IPS-NIHi11 (cell line): Measurements from ENCODE around the gene RAD52.
"Not testable (repeated sequence)": the region's sequence is repeated elsewhere in the genome, so short reads cannot be mapped to it uniquely, and the experiment has no call there.

Source experiments
- DNase-seq: peaks from one replicate; pipeline ENCODE4 v3.0.0; 2012; ENCODE audit warnings: mixed read lengths, low spot score

RAD52 gene

DNA sequence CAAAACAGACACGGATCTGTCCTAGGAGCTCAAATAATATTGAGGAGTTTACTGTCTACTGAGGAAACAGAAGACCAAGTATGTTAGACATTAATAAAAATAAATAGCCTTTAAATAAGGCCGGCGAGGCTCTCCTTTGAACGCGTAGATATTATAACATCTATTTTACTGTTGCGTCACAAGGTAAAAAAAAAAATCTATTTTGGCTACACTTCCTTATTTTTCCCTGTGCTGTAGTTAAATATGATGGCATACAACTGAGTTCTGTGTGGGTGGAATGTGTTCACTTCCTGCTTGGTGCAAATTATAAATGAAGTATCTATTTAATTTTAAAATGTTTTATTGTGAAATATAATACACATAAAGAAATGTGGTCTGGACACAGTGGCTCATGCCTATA is 17.2 kb upstream of the RAD52 start:
- no peak for DNase-seq

DNA sequence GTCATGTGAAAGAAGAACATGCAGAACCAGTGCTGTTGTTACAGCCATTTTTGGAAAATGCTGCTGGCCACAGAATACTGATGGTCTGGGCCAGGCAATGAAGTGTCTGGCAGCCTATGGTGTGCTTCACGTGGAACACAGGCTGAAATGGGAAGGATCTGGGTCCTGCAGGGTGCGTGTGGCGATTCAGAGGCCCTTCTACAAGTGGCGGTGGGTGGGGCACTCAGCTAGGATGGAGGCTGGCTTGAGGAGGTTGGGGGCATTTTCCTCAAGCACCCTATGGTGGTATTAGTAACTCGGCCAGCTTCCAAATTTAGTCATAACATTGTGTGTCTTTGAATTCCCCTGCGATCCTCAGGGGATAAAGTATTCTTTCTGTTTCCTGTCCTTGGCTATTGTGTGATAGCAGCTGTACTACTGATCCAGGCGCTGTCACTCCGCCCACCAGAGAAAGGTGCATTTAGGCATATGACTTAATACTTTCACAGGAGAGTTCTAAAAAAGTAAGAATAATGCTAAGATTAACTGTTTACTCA is 9.2 kb upstream of the RAD52 start:
- DNase-seq = no peak

- no peak for DNase-seq
Observed at GRCh38 chr12:955939-956338, 6.4 kb upstream of the RAD52 start.

- DNase-seq = no peak
Observed at GRCh38 chr12:954741-955140, 5.2 kb upstream of the RAD52 start.

DNA sequence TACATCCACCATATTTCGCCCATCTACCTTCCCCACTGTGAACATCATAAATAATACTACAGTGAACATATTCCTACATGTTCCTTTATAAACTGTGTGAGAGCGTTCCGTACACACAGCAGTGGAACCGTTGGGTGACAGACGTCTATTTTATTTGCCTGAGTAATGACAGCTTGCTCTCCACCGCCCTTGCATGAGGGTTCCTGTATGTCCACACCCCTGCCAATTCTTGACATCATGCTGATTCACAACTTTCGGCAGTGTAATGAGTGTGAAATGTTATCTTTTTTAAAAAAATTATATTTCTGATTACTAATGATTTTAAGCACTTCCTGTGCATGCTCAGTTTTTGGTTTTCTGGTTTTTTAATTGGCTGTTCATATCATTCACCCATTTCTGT is 4.3 kb upstream of the RAD52 start:
- DNase-seq = no peak

- DNase-seq = no peak
Observed at GRCh38 chr12:951176-951575, 1.7 kb upstream of the RAD52 start.

DNA sequence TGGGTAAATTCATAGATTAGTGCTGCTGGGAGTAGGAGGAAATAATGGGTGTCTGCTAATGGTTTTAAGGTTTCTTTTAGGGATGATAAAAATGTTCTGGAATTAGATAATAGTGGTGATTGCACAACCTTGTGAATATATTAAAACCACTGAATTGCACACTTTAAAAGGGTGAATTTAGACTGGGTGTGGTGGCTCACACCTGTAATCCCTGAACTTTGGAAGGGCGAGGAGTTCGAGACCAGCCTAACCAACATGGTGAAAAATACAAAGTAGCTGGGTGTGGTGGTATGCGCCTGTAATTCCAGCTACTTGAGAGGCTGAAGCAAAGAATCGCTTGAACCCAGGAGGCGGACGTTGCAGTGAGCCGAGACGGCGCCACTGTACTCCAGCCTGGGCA is 1.3 kb downstream of the RAD52 start:
- no peak for DNase-seq

DNA sequence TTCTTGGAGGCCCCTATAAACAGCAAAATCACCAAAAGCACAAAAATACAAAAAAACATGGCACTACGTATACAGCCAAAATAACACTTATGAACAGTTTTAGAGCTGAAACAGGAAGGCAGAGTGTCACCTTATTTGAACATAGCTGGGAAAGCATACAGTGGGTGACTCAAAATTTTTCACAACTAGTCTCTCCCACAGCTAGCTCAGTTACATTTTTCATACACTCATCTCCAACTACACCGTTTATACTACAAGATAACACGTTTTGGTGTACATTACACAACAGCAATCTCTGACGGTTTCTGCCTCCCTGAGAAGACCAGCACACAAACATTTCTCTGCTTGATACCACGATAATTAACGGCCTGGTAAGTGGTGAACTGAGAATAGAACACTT is 2.9 kb downstream of the RAD52 start:
- no peak for DNase-seq

DNA sequence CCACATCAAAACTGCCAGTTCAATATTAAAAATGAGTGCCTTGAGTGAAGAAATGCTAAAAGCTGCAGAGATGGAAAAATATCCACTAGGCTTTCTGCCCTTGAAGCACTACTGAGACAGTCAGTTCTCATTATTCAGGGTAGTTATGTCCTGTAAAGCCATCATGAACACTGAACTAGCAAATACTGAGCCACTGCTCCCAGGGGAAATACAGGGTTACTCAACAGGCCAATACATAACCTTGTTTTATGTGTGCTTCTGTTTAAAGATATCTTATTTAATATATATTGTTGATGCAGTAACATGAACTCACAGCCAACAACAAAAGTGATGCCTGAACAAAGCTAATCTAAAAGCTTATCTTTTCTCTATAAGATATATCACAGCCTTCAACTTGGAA is 3.3 kb downstream of the RAD52 start:
- DNase-seq = no peak

- no peak for DNase-seq
Observed at GRCh38 chr12:944211-944610, 5.3 kb downstream of the RAD52 start.

DNA sequence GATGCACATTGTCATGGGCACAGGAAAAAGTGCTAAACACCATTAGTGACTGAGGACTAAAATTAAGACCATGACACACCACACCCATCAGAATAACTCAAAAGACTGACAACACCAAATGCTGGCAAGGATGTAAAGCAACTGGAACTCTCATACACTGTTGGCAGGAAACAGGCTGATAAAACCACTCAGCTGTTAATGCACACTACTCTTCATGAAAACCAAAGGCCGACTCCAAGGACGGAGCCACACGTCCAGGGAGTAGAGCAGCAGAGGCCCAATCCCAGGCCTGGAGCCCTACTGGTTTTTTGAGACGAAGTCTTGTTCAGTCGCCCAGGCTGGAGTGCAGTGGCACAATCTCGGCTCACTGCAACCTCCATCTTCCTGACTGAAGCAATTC is 6.4 kb downstream of the RAD52 start:
- no peak for DNase-seq

GRCh38 chr12:938810-939209 is 10.7 kb downstream of the RAD52 start:
- no peak for DNase-seq

DNA sequence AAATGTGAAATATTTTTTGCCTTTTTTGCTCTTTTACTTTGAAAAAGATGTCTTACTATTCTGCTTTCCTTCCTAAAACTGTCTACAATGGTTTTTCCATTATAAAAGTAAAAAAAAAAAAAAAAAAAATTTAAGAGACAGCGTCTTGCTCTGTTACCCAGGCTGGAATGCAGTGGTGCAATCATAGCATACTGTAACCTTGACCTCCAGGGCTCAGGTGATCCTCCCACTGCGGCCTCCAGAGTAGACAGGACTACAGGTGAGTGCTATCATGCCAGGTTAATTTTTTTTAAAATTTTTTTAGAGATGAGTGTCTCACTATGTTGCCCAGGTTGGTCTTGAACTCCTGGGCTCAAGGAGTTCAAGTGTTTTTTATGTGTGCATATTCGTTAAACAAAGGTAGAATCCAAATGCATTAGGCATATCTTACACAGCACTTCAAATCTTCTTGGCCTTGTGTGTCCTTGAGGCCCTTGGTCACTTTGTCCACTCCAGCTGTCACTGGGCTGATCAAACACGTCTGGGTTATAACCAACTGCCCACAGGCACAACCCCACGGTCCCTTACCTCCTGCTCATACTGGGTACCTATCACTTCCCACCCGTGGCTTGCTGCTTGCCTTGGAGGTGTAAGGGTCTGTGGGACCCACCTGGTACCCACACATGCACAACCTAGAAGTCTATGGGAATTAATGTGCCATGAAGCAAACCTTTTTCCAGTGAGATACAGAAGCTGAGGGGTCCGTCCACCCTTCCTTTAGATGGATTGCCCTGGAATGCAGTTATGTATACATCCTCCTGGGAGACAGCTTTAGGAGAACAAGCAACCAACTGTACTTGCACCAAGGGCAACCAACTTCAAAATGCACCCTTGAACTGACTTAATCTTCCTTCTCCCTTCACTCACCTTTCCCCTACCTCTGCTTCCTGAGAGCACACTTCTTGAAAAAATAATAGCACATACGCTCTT is 12.8 kb downstream of the RAD52 start:
- DNase-seq = no peak

- DNase-seq = not testable (repeated sequence)
Observed at GRCh38 chr12:935891-936290, 13.6 kb downstream of the RAD52 start.

GRCh38 chr12:931591-931990 is 17.9 kb downstream of the RAD52 start:
- no peak for DNase-seq

DNA sequence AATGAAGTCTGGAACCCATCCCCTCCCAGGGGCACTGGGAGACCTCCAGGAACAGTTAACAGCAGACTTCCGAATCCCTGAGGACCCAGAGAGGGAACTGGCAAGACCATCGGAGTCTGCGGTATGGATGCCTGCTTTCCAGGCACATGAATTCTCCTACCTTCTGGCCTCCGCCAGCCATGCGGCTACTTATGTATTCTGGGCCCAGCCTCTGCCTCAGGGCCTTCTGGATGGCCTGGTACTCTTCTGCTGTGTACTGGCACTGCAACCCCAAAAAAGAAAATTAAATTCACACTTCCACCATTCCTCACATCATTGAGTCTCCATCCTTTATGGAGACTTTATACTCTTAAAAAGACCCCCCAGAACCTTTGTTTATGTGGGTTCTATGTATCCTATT is 18.4 kb downstream of the RAD52 start:
- no peak for DNase-seq

GRCh38 chr12:926641-927040 is 22.9 kb downstream of the RAD52 start:
- no peak for DNase-seq

DNA sequence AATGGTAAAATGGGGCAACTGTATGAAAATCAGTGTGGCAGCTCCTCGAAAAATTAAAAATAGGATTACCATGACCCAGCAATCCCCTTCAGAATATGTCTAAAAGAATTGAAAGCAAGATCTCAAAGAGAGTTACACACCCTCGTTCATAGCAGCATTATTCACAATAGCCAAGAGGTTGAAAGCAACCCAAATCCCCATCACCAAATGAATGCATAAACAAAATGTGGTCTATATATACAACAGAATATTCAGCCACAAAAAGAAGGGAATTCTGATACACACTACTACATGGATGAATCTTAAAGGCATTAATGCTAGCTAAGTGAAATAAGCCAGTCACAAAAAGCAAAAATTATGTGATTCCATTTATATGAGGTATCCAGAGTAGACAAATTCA is 27.2 kb downstream of the RAD52 start:
- DNase-seq = no peak

- DNase-seq = no peak
Observed at GRCh38 chr12:920676-921075, 28.8 kb downstream of the RAD52 start.

- no peak for DNase-seq
Observed at GRCh38 chr12:916712-917445, 32.6 kb downstream of the RAD52 start.

DNA sequence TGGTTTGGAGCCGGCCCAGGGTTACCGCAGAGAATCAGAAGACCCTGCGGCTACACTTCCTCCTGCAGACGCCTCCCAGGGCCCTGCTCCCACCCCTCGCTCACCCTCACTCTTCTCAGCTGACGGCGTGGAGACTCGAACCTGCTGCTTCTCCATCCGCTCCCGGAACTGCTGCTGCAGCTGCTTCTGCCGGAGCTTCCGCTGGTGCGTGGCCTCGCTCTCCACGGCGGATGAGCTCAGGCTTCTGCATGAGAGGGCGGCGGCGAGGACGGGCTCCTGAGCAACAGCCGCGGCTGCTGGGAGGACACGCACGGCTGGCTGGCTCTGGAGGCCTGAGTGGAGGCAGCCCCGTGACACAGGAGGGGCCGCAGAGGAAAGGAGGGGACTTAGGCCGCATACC is 33.3 kb downstream of the RAD52 start:
- no peak for DNase-seq

DNA sequence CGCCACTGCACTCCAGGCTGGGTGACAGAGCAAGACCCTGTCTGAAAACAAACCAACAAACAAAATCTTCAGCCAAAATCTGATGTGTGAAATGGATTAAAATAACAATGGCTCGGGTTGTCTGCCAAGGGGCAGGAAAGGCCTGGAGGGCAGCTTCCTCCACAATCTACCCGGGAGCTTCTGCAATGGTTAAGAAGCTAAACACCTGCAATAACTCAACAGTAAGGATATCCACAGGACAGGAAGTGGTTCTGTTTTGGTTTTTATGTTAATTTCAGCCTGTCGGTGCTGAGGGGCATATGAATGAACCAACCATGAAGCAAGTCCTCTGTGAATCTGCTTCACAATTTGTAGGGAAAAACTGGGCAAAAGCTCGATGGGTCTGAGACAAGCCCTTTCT is 34.4 kb downstream of the RAD52 start:
- DNase-seq = no peak
